A673 (cell line): ENCODE measurements around the gene CHRNA4. TPM values are rescaled to one million over a fixed set of nuclear protein-coding genes. Genes with fewer than 3 reads are reported as not detected.

Source experiments
- BruUV-seq: library from RNA; stranded (reverse); fragments of 400-500 nt; replicated peaks from 2 replicates; lab custom pipeline; 2021; lab: Mats Ljungman, UMichigan
- CTCF ChIA-PET: fragments of 300-600 bp; sonication (Branson Sonifier 250); formaldehyde crosslinking; loops from one replicate; lab custom pipeline; 2022; ENCODE audit warnings: antibody characterized with exemption; lab: Charles Lee
- POLR2A ChIA-PET: fragments of 300-600 bp; sonication (Branson Sonifier 250); formaldehyde crosslinking; loops from one replicate; lab custom pipeline; 2022; ENCODE audit warnings: antibody characterized with exemption; ENCODE audit not compliant: low non-redundant PET; lab: Charles Lee
- DNase-seq: peaks from one replicate; pipeline ENCODE4 v3.0.0-alpha.2; 2015; ENCODE audit warnings: low spot score
- H3K27ac ChIP-seq: fragments of 200-600 bp; sonication (generic); 2 replicates; pipeline ENCODE4 v1.5.1; 2016; ENCODE audit warnings: mixed run types, low read depth, mild to moderate bottlenecking, mixed read lengths, antibody characterized with exemption, low read length; ENCODE audit not compliant: poor library complexity, severe bottlenecking
- H3K27me3 ChIP-seq: fragments of 200-600 bp; sonication (generic); replicated peaks from 2 replicates; pipeline ENCODE4 v1.6.1; 2017; ENCODE audit warnings: mixed run types, low read depth, mild to moderate bottlenecking, mixed read lengths, antibody characterized with exemption, low read length; ENCODE audit not compliant: insufficient read depth, poor library complexity
- H3K36me3 ChIP-seq: fragments of 200-600 bp; sonication (generic); 2 replicates; pipeline ENCODE4 v1.6.1; 2016; ENCODE audit warnings: mixed run types, mild to moderate bottlenecking, mixed read lengths, antibody characterized with exemption, low read length; ENCODE audit not compliant: insufficient read depth, poor library complexity, severe bottlenecking
- H3K4me1 ChIP-seq: fragments of 200-600 bp; sonication (generic); 2 replicates; pipeline ENCODE4 v1.6.1; 2017; ENCODE audit warnings: mixed run types, mild to moderate bottlenecking, mixed read lengths, antibody characterized with exemption, low read length; ENCODE audit not compliant: insufficient read depth, poor library complexity, severe bottlenecking
- H3K4me3 ChIP-seq: fragments of 200-600 bp; sonication (generic); 2 replicates; pipeline ENCODE4 v1.5.1; 2016; ENCODE audit warnings: low read depth, mixed run types, mild to moderate bottlenecking, mixed read lengths, low read length; ENCODE audit not compliant: poor library complexity, severe bottlenecking
- H3K9me3 ChIP-seq: fragments of 200-600 bp; sonication (generic); 2 replicates; pipeline ENCODE4 v1.6.1; 2016; ENCODE audit warnings: mixed run types, low read depth, mild to moderate bottlenecking, mixed read lengths, antibody characterized with exemption, low read length; ENCODE audit not compliant: poor library complexity, severe bottlenecking
- CTCF ChIP-seq: fragments of 300-800, 200-600 bp; sonication (generic); conservative IDR thresholded peaks from 2 replicates; pipeline ENCODE4 v1.5.1; 2017; ENCODE audit warnings: low read depth, mild to moderate bottlenecking, antibody characterized with exemption, low read length, moderate library complexity, mixed read lengths
- EZH2 ChIP-seq: fragments of 200-600 bp; sonication (generic); IDR thresholded peaks from 2 replicates; pipeline ENCODE4 v1.6.1; 2017; ENCODE audit warnings: borderline replicate concordance, low read depth, mild to moderate bottlenecking, mixed read lengths, antibody characterized with exemption, low read length; ENCODE audit not compliant: poor library complexity, severe bottlenecking
- intact Hi-C: fragments of 100-400 bp; cut with micrococcal nuclease; formaldehyde crosslinking; loops from one replicate; pipeline ENCODE4 v1.10.0; 2022; ENCODE audit not compliant: unreplicated experiment
- total RNA-seq: library from RNA; stranded (reverse); gene quantifications from 2 replicates; pipeline ENCODE4 v1.2.3, GENCODE V29; 2021

The CHRNA4 gene
- total RNA-seq, 1 experiment from 2014 or later = 0.26 TPM

- TF ChIP-seq EZH2 (no peak), CTCF (no peak)
- Histone ChIP-seq H3K4me3 (no peak overlapping the region), H3K4me1 (peaks cover 7% of the 10 kb centered on the region), H3K27ac (no peak overlapping the region), H3K27me3 (no peaks in the 10 kb centered on the region), H3K36me3 (no peaks in the 10 kb centered on the region), H3K9me3 (no peaks in the 10 kb centered on the region)
- CTCF ChIA-PET = no interaction called here
- no peak for DNase-seq
- intact Hi-C loops = no loop called here
- POLR2A ChIA-PET = no interaction called here
- BruUV-seq = no TSS peak
Measured at GRCh38 chr20:63350196-63350595, 11.0 kb downstream of the CHRNA4 start.

GRCh38 chr20:63349516-63349895 lies 11.6 kb downstream of the CHRNA4 start:
- no peaks in the 10 kb centered on the region for H3K36me3 ChIP-seq
- ChIA-PET POLR2A (no interaction called here), CTCF (no interaction called here)
- BruUV-seq = no TSS peak
- no peak overlapping the region for H3K27ac ChIP-seq
- H3K27me3 ChIP-seq = no peaks in the 10 kb centered on the region
- no peaks in the 10 kb centered on the region for H3K9me3 ChIP-seq
- DNase-seq = no peak
- intact Hi-C loops = no loop called here
- H3K4me3 ChIP-seq = no peak overlapping the region
- TF ChIP-seq CTCF (no peak), EZH2 (no peak)
- peaks cover 7% of the 10 kb centered on the region for H3K4me1 ChIP-seq

GRCh38 chr20:63348828-63349515 lies 12.2 kb downstream of the CHRNA4 start:
- POLR2A ChIA-PET = no interaction called here
- no peak for DNase-seq
- peaks cover 7% of the 10 kb centered on the region for H3K4me1 ChIP-seq
- H3K36me3 ChIP-seq = no peaks in the 10 kb centered on the region
- BruUV-seq = no TSS peak
- no peaks in the 10 kb centered on the region for H3K9me3 ChIP-seq
- CTCF ChIA-PET = no interaction called here
- H3K27me3 ChIP-seq = no peaks in the 10 kb centered on the region
- no peak overlapping the region for H3K27ac ChIP-seq
- H3K4me3 ChIP-seq = no peak overlapping the region
- intact Hi-C loops = no loop called here
- TF ChIP-seq CTCF = no peak
- no peak for TF ChIP-seq EZH2
